NCI-H2196 treated with DMSO at 0.1 percent for 48 hours (cell line): ENCODE data around the gene FNIP2.

Experiments
- DNase-seq: peaks from one replicate; lab custom pipeline; 2025; ENCODE audit not compliant: unreplicated experiment; lab: John Stamatoyannopoulos, UW

The FNIP2 gene

GRCh38 chr4:158835226-158836001 lies 66.6 kb downstream of the FNIP2 start:
- DNase-seq: no peak

- no peak for DNase-seq
Observed at GRCh38 chr4:158836002-158836369, 67.2 kb downstream of the FNIP2 start.

DNA sequence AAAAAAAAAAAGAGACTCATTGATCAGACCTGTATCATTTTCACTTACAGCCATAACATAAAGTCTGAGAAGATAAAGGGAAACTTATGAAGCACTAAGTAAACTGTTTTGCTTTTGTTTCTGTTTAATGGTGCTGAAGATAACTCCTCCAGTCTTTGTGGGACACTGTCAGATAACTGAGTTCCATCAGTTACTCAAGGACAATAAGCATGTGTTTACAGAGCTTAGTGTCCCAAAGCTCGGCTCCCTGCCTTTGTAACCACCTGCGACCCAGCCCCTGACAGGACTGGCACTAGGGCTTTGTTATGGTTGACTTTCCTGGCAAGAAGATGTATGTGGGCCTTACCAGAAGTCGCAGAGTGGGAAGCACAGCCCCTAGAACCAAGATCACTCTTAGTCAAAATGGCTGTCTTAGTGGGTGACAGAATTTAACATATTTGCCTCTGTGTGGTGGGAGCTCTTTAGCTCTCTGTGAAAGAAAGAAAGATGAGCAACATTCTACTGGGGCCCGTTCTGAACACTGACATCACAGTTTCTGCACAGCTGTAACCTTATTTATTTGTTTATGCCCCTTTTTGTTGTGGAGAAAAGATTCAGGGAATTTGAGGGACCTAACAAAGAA lies 68.1 kb downstream of the FNIP2 start:
- DNase-seq: no peak

DNA sequence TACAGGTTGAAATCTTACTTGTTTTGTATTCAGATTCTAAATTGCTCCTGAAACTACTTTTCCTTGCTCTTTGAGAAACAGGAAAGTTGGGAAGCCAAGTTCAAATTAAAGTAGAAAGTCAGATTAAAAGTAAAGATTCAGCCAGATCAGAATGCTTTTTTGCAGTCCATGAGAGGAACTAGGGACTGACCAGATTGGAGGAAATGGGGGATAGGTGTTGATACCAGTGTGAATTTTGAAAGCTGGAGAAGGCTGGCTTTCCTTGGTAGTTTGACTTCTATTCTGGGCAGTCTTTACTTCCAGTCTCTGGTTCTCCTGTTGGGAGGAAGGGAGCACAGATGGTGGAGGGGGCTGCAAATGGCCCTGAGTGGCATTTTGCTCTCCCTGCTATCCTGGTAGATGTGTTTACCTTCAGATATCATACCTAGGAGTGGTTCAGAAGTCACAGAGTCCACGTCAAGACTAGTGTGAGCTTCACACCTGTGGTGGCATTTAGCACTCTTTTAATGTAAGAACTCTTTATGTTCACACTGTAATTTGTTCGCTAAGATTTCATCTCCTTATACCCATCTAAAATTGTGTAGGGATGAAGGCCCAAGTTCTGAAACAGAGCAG lies 68.8 kb downstream of the FNIP2 start:
- no peak for DNase-seq

DNA sequence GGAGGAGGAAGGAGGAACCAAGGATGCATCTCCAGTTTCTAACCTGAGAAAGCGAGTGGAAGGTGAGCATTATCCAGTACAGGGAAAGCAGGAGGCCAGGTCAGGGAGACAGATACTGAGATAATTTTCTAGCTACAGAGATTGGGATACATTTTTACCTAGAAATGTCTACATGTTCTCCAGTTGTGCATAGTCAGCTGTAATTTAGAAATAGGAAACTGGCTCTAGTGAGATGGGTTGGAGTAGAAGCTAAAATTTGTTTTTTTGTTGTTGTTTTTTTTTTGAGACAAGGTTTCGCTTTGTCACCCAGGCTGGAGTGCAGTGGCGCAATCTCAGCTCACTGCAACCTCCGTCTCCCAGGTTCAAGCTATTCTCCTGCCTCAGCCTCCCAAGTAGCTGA lies 71.3 kb downstream of the FNIP2 start:
- DNase-seq: no peak

GRCh38 chr4:158841540-158841939 lies 72.7 kb downstream of the FNIP2 start:
- no peak for DNase-seq

DNA sequence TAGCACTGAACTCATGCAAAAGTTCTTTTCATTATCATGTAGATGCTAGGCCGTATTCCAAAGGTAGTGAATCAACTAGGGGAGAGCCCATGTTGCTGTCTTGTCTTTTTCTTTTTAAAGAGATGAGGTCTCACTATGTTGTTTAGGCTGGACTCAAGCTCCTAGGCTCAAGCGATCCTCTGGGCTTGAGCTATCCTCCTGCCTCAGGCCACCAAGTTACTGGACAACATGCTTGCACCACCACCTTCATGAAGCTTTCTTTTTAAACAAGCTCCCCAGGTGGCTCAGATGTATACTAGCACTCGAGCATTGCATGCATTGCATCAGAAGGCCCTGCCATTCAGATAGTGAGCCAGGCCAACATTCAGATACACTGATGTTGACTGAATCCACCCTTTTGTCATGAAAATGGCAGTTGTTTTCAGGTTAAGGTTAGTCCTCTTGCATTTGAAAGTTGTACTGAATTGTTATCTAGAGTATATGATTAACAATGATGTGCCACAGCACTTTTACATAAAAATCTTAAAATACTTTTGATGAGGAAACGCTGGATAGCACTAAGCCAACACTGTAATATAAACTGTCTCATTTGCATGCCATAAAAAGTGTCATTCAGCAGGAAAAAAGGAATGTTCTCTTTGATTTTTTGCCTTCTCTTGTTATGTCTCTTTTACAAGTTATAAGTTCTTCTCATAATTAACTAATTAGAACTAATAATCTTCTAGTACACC lies 76.7 kb downstream of the FNIP2 start:
- DNase-seq: no peak

DNA sequence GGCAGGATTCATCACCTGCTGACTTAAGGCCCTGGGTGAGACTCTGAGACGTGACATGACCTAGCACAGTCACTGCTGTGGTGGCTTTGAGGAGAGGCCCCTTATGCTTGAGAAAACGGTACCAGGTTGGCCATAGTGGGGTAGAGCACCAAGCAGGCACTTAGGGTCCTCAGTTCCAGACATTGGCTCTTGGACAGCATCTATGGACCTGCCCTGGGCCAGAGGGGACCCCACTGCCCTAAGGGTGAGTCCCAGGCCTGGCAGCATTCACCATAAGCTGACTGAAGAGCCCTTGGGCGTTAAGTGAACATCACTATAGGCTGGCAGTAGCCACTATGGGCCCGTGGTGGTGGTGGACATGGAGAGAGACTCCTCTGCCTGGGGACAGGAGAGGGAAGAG lies 78.7 kb downstream of the FNIP2 start:
- DNase-seq: no peak

DNA sequence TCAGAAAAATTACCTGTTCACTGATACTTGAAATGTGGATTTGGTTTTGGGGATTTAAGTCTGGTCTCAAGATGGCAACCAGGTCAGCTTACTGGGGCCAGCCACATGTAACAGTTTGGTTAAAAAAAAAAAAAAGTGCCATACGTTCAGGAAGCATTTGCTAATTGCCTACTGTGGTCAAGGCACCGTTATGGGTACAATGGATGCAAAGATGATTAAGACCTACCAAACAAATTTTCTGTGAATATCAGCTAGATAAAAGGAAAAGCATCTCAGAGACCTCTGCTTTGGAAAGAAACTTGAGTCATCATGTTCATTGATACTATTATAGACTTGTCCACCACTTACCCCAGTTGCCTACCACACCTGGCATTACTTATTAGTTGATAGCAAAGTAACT lies 80.9 kb downstream of the FNIP2 start:
- DNase-seq: no peak

DNA sequence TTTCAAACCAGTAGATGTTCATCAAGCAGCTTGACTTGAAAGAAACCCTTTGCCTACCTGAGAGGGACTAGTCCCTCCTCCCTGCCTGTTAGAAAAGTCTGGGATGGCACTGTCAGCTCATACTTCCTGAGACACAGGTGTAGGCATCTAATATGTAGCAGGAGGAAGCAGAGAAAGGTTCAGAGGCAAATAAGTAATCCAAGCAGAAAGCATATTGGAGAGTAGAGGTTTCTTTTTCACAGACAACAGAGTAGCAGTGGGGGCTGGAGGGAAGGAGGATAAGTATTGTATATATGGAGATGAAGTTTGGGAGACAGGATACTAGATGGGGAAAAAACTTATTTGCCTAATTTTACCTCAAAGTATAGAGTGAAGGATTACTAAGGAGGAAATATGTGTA lies 81.5 kb downstream of the FNIP2 start:
- DNase-seq: no peak

DNA sequence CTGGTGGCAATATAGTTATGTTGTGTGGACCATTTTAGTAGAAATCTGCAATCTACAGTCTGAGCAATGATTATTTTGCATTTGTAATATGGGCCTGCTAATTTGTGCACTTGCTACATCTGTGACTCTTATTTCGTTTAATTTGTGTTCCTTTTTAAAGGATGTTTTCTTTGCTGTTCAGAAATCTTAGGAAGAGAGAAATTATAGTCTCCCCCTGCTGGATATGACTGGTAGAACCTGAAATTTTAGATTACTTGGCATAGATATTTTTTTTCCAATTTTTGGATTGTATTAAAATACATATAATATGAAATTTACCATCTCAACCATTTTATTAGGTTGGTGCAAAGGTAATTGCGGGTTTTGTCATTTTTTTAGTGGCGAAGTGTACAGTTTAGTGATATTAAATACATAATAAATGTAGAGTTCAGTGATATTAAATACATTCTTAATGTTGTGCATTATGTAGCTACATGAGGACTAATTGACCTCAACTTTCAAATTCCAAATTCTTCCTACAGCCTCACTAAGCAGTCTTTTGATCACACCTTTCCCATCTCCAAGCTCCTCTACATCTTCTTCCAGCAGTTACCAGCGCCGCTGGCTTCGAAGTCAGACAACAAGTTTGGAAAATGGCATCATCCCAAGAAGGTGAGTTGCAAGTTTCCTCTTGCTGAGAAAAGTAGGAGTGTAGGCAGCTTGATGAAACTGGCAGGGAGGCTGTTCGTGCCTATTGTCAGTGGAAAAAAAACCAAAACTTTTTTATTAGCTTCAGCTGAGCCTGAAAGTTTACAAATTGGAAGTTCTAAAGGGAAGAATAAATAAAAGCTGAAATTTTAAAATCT lies 82.2 kb downstream of the FNIP2 start:
- DNase-seq: no peak

DNA sequence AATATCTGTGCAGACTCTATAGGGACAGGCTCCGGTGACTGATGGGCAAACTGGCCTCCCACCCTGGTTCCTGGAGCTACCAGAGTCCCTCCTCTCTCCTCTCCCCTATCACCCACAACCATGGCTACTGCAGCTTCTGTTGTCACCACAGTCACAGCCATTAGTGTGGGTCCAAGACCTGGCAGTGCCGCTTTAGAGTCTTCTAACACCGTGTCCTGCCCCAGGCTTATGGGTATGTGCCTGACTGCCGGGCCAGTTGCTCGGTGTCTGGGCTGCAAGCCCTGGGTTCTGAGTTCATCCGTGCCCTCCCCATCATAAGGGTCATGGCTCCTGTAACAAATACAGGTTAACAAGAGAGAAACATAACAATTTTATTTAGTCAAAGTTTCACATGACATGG lies 85.4 kb downstream of the FNIP2 start:
- no peak for DNase-seq

DNA sequence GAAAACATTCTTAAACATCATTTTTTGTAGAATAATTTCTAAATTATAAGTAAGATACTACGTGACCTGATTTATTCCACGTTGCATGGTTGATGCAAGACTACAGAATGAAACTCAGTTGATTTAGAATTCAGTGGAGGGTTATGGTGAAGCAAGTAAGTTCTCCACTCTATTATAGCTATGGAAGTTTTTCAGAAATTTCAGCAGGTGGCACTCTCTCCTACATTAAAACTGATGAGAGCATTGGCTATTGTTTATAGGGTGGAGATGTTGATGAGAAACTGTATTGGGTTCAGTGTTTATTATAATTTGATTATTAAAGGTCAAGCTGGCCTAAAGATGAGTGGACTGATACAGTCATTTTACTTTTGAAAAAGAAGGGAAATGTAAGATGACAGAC lies 88.0 kb downstream of the FNIP2 start:
- DNase-seq: no peak

- no peak for DNase-seq
Observed at GRCh38 chr4:158857951-158858350, 89.1 kb downstream of the FNIP2 start.

DNA sequence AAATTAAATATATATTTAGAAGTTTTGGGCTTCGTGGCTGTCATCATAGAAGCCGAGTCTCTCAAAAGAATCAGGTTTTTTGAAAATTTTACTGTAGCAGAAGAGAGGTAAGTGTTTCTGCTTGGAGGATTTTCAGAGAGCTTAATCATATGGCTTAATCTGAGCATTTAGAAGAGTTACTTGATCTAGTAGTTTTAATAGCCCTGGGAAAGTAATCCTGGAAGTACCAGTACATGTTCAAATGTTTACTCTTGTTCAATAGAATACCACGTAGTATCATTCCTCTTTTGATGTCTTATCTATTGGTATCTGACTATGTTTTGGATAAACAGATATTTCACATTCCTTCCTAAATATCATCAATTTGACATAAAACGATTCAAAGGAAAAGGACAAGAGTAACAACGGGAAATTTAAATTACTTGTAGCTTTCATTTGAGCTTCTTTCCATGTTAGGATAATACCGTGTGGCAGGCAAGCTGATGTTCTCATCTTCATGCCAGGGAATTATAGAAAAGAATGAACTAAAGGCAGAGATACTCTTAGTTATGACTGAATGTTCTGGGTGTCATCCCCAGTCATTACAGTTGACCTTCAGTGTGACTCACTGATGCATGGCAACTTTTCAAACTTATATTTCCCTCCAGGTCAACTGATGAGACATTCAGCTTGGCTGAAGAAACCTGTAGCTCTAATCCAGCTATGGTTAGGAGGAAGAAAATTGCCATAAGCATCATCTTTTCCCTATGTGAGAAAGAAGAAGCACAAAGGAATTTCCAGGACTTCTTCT lies 89.8 kb downstream of the FNIP2 start:
- no peak for DNase-seq

DNA sequence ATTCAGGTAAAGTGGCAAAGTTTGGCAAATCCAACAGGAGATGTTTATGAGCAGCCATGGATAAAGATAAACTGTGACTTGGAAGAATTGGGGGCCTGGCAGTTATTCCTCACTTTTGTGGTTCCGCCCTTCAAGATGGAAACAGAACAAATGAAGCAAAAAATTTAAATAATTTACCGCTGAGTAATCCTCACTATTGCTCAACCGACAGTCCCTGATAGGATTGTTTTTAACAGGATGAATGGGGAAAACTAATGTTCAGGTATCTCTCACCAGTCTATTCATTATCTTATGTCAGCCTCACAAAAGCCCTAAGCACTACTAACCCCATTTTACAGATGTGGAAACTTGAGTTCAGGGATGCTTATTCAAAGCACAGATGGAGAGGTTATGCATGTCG lies 90.8 kb downstream of the FNIP2 start:
- DNase-seq: no peak

- no peak for DNase-seq
Observed at GRCh38 chr4:158860856-158861255, 92.0 kb downstream of the FNIP2 start.

GRCh38 chr4:158861281-158861680 lies 92.5 kb downstream of the FNIP2 start:
- no peak for DNase-seq

- DNase-seq: no peak
Observed at GRCh38 chr4:158861766-158862165, 92.9 kb downstream of the FNIP2 start.

- DNase-seq: peak; percentile 4
Observed at GRCh38 chr4:158863296-158863695, 94.5 kb downstream of the FNIP2 start.
